Measurements from ENCODE around the gene HEXIM1.

HEXIM1 gene

DNA sequence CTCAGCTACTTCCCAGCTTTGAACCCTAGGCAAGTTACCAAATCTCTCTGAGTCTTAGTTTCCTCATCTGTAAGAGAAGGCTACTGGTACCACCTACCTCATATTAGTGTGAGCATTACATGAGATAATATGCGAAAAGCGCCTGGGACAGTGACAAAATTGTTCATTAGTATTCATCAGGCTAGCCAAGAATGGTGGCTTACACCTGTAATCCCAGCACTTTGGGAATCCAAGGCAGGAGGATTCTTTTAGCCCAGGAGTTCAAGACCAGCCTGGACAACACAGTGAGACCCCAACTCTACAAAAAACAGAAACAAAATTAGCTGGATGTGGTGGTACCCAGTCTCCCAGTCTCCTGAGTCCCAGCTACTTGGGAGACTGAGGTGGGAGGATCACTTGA, 19.3 kb upstream of the HEXIM1 start:
- DNase-seq (ENCODE audit: low spot score): no peak

DNA sequence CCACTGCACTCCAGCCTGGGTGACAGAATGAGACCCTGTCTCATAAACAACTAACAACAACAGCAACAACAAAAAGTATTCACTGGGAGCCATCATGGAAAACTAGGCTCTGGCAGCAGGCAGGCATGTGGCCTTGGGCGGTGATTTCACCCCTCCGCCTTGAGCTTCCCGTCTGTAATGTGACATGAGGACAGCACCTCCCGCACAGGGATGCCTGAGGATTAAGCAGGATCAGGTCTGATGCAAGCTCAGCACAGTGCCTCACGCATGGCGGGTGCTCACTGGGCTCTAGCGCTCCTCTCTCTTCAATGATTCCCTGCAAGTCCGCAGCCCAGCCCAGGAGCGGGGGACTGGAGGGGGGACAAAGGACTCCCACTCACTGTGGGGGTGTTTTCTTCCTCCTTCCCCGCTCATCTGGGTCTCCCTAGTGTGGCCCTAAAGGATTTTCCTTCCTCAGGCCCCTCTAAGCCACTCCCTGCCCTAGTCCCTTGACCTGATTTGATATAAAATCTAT, 18.8 kb upstream of the HEXIM1 start:
- DNase-seq (ENCODE audit: low spot score): no peak

DNA sequence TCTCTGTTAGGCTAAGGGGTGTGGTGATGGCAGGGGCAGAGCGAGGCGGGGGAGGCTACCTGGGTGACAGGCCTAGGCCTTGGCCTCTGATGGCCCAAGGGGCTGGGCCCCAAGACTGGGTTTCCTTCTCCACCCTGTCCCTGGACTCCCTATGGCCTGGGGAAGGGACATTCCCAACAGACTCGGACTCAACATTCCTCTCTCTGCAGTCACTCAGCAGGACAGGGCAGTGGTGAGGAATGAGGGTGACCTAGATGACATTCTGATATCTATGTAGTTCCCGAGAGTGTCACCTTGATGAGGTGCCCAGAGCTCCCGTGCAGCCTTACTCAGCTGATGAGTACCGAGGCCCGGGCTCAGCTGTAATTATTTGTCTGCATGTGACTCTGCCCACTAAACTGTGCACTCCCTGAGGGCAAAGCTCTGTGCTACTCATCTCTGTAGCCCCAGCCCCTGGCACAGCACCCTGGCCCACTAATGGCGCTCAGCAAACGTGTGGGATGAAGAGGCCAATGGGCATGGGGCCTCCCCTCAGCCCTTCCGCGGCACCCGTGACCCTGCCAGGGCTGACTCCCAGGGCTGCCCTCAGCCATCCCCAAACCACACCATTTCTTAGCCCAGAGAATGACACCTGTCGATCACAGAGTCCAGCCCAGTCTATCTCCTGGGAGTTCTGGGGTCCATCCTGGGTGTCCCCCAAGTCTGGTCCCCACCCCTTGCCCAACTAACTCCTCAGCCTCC, 18.2 kb upstream of the HEXIM1 start:
- DNase-seq (ENCODE audit: low spot score): no peak

GRCh38 chr17:45130681-45131615, 17.3 kb upstream of the HEXIM1 start:
- DNase-seq (ENCODE audit: low spot score): no peak

GRCh38 chr17:45131616-45132319, 16.5 kb upstream of the HEXIM1 start:
- DNase-seq (ENCODE audit: low spot score): peak; percentile 77

- no peak for DNase-seq (ENCODE audit: low spot score)
Observed at GRCh38 chr17:45132320-45132571, 16.0 kb upstream of the HEXIM1 start, which contains the start of gene PLCD3. TSS of gene PLCD3 (minus strand) at chr17:45132515. CDS start at chr17:45132410, 105 bp downstream.

DNA sequence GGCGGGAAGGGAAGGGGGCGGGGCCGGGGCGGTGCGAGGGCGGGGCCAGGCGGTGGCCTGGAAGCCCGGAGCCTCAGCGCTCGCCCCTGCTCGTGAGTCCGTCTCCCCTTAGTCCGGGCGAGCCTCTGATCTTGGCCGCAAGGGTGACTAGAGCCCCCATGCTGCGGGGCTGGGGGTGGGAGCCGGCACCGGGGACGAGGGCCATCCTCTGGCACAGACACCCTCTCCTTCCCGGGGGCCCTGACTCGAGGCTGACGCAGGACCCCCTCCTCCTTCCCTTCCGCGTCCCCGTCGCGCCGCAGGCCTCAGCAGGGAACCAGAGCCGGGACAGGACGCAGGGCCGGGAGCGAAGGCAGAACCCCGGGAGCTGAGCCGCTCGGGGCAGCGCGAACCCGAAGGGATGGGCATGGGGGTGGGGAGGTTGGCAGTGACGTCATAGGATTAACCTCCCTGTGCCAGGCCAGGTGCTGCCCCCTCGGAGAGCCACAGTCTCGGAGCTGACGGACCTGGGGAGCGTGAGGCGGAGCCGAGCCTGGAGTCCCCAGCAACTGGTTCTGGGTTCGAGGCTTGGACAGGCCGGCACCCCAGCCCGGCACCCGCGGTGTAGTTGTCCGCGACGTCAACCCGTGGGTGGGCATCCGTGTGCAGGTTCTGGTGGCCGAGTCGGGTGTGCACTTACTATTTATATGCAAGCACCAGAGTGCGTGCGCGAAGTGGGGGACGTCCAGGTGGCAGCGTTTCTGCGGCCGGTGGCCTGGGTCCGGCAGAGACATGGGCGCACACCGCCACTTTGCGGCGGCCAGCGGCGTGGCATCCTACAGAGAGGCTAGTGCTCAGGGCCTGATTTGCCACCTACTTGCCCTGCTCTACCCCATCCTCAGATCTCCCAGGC, 15.5 kb upstream of the HEXIM1 start:
- peak; percentile 87 for DNase-seq (ENCODE audit: low spot score)

DNA sequence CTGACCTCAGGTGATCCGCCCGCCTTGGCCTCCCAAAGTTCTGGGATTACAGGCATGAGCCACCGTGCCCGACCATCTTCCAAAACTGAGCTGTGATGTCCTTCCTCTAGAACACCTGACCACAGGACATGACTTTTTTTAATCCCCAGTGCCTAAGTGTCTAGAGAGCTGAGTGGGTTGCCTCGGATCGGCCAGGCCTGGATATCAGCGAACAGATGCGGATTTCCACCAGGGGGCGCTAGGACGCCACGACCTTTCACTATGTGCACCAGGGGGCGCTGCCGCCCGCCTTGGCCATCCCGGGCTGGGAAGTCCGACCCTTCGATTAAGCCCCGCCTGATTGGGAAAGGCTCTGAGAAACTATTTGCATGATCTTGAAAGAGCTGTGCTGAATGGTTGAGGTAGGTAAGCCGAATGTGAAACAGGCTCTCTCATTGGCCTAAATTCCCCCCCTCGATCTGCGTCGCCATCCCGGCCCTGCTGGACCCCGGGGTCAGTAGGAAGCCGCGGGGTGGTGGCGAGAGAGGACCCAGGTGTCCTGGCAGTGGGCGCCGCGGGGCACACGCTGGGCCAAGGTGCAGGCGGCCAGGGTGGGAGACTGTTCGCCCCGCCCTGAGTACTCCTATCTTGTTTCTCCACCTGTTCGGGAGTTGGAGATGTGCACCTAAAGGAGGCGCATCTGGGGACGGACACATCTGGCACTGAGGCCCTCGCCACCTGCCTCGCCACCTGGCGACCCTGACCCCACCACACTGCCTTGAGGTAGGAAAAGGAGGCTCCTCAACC, 12.9 kb upstream of the HEXIM1 start, which contains the start of gene ACBD4:
Gene ACBD4, plus strand, starts transcription at position 496 of the 786 bp plus-strand sequence. CDS start 458 bp downstream, outside the sequence.
- DNase-seq (ENCODE audit: low spot score): peak; percentile 99

DNA sequence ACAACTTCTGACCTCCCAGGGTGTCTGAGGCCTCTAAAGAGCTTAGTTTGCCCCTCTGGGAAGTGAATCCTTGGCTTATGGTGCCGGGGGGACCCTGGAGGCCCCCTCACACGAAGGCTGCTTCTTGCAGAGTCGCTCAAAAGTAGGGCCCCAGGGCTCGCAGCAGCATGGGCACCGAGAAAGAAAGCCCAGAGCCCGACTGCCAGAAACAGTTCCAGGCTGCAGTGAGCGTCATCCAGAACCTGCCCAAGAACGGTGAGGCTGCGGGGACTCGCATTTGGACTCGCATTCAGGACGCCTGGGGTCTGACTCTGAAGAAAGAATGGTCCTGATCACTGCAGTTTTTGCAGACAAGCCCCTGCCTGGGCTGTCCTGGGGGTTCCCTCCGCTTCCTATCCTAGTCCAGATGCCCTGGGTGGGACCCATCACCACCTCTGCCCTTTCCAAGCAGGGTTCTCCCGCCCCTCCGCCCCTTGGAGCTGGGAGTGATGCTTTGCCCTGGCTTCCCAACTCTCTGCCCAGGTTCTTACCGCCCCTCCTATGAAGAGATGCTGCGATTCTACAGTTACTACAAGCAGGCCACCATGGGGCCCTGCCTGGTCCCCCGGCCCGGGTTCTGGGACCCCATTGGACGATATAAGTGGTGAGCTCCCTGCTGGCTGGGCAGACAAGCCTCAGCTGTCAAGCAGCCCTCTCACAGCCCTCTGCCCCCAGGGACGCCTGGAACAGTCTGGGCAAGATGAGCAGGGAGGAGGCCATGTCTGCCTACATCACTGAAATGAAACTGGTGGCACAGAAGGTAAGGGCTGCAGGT, 12.1 kb upstream of the HEXIM1 start:
- DNase-seq (ENCODE audit: low spot score): peak; percentile 53

DNA sequence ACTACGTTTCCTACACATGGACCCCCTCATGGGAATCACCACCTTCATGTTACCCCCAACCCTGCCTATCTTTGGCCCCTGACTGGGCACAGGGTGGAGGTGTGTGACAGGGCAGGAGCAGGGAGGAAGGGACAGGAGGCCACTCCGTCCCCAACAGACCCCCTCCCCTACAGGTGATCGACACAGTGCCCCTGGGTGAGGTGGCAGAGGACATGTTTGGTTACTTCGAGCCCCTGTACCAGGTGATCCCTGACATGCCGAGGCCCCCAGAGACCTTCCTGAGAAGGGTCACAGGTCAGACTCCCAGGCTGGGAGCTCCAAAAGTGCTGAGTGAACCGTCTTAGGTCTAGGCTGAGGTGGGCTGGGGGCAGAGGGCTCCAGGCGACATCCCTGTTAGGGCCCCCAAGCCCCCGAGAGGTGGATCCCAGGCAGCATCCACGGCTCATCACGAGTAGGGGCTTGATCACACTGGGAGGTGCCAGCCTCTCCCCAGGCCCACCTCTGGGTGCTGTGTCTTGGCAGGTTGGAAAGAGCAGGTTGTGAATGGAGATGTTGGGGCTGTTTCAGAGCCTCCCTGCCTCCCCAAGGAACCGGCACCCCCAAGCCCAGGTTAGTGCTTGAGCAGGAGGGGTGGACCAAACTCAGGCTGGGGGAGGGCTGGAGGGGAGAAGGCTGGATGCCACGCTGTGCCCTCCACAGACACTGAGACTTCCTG, 11.3 kb upstream of the HEXIM1 start:
- DNase-seq (ENCODE audit: low spot score): no peak

DNA sequence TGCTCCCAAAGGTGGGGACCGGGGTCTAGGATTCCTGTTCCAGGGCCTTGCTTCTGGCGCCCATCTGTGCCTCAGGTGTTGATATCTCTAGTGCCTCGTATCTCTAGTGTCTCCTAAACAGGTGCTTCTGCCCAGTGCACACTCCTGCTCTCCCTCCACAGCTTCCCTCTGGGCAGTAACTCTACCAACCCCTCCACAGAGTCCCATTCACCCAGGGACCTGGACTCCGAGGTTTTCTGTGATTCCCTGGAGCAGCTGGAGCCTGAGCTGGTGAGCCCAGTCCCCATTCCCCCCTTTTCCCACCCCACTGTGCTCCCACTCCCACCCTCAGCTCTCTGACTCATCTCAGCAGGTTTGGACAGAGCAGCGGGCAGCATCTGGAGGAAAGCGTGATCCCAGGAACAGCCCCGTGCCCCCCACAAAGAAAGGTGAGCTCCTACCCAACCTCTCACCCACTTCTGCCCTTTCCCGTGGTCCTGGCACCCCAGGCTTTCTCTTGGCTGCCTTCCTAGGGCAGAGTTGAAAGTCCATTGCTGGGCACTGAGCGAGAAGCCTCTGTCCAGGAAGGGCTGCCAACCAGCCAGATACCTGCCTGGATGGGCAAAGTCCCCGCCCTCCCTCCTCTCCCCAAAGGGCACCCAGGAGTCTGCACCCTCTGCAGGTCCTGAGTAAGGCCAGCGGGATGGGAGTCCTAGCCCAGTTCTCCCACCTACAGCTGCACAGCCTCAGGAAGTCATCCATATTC, 10.5 kb upstream of the HEXIM1 start:
- DNase-seq (ENCODE audit: low spot score): no peak

DNA sequence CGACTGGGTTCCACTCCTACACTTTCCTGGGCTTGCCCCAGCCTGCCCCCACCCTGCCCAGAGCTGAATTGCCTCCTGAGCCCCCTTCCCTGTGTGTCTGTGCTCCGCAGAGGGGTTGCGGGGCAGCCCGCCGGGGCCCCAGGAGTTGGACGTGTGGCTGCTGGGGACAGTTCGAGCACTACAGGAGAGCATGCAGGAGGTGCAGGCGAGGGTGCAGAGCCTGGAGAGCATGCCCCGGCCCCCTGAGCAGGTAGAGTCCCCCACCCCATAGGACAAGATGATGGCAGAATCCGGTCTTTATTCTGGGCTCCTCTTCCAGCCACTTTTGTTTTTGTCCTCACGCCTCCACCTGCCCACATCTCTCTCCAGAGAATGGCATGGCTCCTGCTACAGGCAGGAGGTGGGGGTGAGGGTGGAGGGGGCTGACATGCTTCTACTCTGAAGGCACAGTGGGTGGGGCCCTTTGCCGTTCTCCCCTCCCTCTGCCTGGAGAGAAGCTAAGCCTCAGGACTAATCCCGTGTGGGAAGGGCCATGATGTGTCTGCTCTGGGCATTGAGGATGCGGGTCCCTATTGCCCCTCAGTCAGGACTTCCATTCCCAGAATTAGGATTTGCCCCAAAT, 9.3 kb upstream of the HEXIM1 start:
- DNase-seq (ENCODE audit: low spot score): no peak

- no peak for DNase-seq (ENCODE audit: low spot score)
Observed at GRCh38 chr17:45139533-45139920, 8.7 kb upstream of the HEXIM1 start.

- no peak for DNase-seq (ENCODE audit: low spot score)
Observed at GRCh38 chr17:45143094-45143670, 5.1 kb upstream of the HEXIM1 start.

GRCh38 chr17:45143767-45144198, 4.5 kb upstream of the HEXIM1 start:
- no peak for DNase-seq (ENCODE audit: low spot score)

DNA sequence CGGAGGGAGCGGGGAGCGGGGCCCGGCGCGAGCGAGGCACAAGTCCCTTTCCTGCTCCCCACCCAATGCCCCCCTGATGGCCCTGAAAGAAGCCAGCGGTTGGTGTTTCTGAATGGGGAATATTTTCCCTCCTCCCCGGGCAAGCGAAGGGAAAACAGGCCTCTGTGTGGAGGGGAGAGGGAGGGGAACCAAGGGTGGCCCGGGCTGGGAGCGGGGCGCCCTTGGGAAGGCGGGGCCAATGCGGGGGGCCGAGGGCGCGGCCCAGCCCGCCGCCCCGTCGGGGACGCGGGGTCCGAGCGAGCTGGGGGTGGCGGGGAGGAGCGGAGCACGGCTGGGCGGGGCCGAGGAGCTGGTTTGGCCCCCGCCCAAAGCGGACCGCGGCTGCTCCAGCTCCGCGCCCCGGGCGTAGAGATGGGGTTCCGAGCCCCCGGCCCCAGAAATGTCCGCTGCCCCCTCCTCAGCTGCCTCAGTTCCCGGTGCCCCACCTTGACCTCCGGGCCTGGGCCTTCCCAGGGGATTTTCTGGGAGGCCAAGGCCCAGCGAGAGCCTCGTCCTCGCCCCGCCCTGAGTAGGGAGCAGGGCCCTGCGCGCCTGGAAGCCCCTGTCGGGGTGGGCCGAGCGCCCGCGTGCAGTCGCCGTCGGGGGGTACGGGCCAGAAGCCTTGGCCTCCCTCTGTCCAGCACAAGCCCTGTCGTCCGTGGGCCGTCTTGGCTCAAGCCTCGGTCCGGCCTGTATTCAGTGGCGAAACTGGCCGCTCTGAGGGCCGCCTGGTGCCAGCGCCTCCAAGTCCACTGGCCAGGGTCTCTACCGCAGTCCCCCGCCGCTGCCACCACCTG, 3.9 kb upstream of the HEXIM1 start:
- DNase-seq (ENCODE audit: low spot score): no peak
